Fibroblast of lung (primary cell): ENCODE results near the gene BNIP5. TPM values are rescaled to one million over a fixed set of nuclear protein-coding genes. Genes with fewer than 3 reads are reported as not detected.

ENCODE experiments used
- DNase-seq, 2 donors: peaks; one replicate each; pipeline versions ENCODE4 v3.0.0 to v3.0.0-alpha.2; 2010; ENCODE audit warnings: low read depth in 2 of 2
- H2AFZ ChIP-seq: 2 replicates; pipeline ENCODE4 v1.5.1; 2012; ENCODE audit warnings: low read length, control low read depth, inconsistent platforms
- H3K27ac ChIP-seq: 2 replicates; pipeline ENCODE4 v1.5.1; 2011; ENCODE audit warnings: low read length, control low read depth; ENCODE audit not compliant: insufficient read depth
- H3K27me3 ChIP-seq: 2 replicates; pipeline ENCODE4 v1.5.1; 2011; ENCODE audit warnings: mild to moderate bottlenecking, low read length; ENCODE audit not compliant: control insufficient read depth, insufficient read depth
- H3K36me3 ChIP-seq: 2 replicates; pipeline ENCODE4 v1.5.1; 2011; ENCODE audit warnings: low read length; ENCODE audit not compliant: control insufficient read depth, insufficient read depth
- H3K4me1 ChIP-seq: 2 replicates; pipeline ENCODE4 v1.5.1; 2011; ENCODE audit warnings: low read length; ENCODE audit not compliant: control insufficient read depth, insufficient read depth; ENCODE audit errors: extremely low read depth
- H3K4me2 ChIP-seq: 2 replicates; pipeline ENCODE4 v1.5.1; 2011; ENCODE audit warnings: low read length, control low read depth; ENCODE audit not compliant: insufficient read depth; ENCODE audit errors: extremely low read depth
- H3K4me3 ChIP-seq, 4 experiments: fragments of 200-600 bp in 1 of 4; sonication (generic) in 1 of 4; replicated peaks in 1 of 4; 2 replicates each; pipeline ENCODE4 v1.5.1; 2011 to 2016; ENCODE audit warnings: low read length in 4 of 4, low read depth in 3 of 4, mild to moderate bottlenecking in 3 of 4, control low read depth in 2 of 4, inconsistent platforms in 1 of 4, mixed read lengths in 1 of 4; ENCODE audit not compliant: insufficient read depth in 1 of 4; ENCODE audit errors: control extremely low read depth in 1 of 4
- H3K79me2 ChIP-seq: 2 replicates; pipeline ENCODE4 v1.5.1; 2012; ENCODE audit warnings: mild to moderate bottlenecking, low read length, inconsistent platforms; ENCODE audit not compliant: control insufficient read depth, insufficient read depth
- H3K9ac ChIP-seq: 2 replicates; pipeline ENCODE4 v1.5.1; 2011; ENCODE audit warnings: mild to moderate bottlenecking, low read length, control low read depth; ENCODE audit not compliant: insufficient read depth
- H3K9me3 ChIP-seq: 2 replicates; pipeline ENCODE4 v1.5.1; 2012; ENCODE audit warnings: low read depth, low read length; ENCODE audit not compliant: control insufficient read depth, insufficient read depth
- H4K20me1 ChIP-seq: 2 replicates; pipeline ENCODE4 v1.5.1; 2011; ENCODE audit warnings: low read length; ENCODE audit not compliant: control insufficient read depth, insufficient read depth; ENCODE audit errors: extremely low read depth
- CTCF ChIP-seq, 2 donors: IDR thresholded peaks in 1 of 2; conservative IDR thresholded peaks in 1 of 2; 1 replicate in 1 of 2; 2 replicates in 1 of 2; pipeline ENCODE4 v1.5.1; 2011 to 2012; ENCODE audit warnings: low read length in 2 of 2, control low read depth in 1 of 2, inconsistent platforms in 1 of 2, low read depth in 1 of 2, mild to moderate bottlenecking in 1 of 2
- EZH2 ChIP-seq: IDR thresholded peaks from 2 replicates; pipeline ENCODE4 v1.5.1; 2012; ENCODE audit warnings: low read length, control low read depth, mild to moderate bottlenecking; ENCODE audit errors: missing control alignments
- polyA plus RNA-seq, 2 donors: library from polyadenylated mRNA; depleted of rRNA in 1 of 2; stranded (reverse) in 1 of 2; unstranded in 1 of 2; fragments of >200 nt; gene quantifications; 2 replicates each; pipeline ENCODE4 v1.2.1, GENCODE V29; 2011 to 2012; ENCODE audit warnings: missing spikeins in 1 of 2
- total RNA-seq: library from RNA; depleted of rRNA; stranded (reverse); fragments of >200 nt; gene quantifications from 2 replicates; pipeline ENCODE4 v1.2.1, GENCODE V29; 2014

BNIP5 gene
- total and polyA plus RNA-seq, 2 donors (not counting 1 experiment from before 2014, with no cell fraction given): not detected

GRCh38 chr6:36301085-36301658, 35.5 kb downstream of the BNIP5 start:
- Histone ChIP-seq H3K4me3 (no peak overlapping the region), H3K27me3 (no peaks in the 10 kb centered on the region), H4K20me1 (no peaks in the 10 kb centered on the region), H3K79me2 (no peaks in the 10 kb centered on the region), H3K27ac (no peak overlapping the region), H2AFZ (no peak overlapping the region), H3K36me3 (no peaks in the 10 kb centered on the region), H3K9me3 (no peaks in the 10 kb centered on the region), H3K4me1 (no peaks in the 10 kb centered on the region), H3K4me2 (no peak overlapping the region), H3K9ac (no peak overlapping the region)
- TF ChIP-seq EZH2 (no peak), CTCF (conservative IDR thresholded peaks at IDR 0.05 in 1 of 2, IDR thresholded peaks at IDR 0.05 in 1 of 2; ENCODE audit: low read depth in 1 of 2, low read length in 2 of 2) (no peak)
- peak in 1 of 2 donors; percentile 56 for DNase-seq

GRCh38 chr6:36298027-36298426, 38.7 kb downstream of the BNIP5 start:
- Histone ChIP-seq H3K4me2 (no peak overlapping the region), H3K4me3 (no peak overlapping the region), H3K27ac (no peak overlapping the region), H3K27me3 (no peaks in the 10 kb centered on the region), H3K79me2 (no peaks in the 10 kb centered on the region), H3K9ac (no peak overlapping the region), H3K9me3 (no peaks in the 10 kb centered on the region), H3K36me3 (no peaks in the 10 kb centered on the region), H3K4me1 (no peaks in the 10 kb centered on the region), H4K20me1 (no peaks in the 10 kb centered on the region), H2AFZ (no peak overlapping the region)
- TF ChIP-seq EZH2 (no peak), CTCF (conservative IDR thresholded peaks at IDR 0.05 in 1 of 2, IDR thresholded peaks at IDR 0.05 in 1 of 2; ENCODE audit: low read depth in 1 of 2, low read length in 2 of 2) (no peak)
- DNase-seq: no peak

GRCh38 chr6:36297511-36297910, 39.2 kb downstream of the BNIP5 start:
- Histone ChIP-seq H3K4me2 (no peak overlapping the region), H3K36me3 (no peaks in the 10 kb centered on the region), H2AFZ (no peak overlapping the region), H3K9me3 (no peaks in the 10 kb centered on the region), H3K4me1 (no peaks in the 10 kb centered on the region), H3K27ac (no peak overlapping the region), H4K20me1 (no peaks in the 10 kb centered on the region), H3K27me3 (no peaks in the 10 kb centered on the region), H3K79me2 (no peaks in the 10 kb centered on the region), H3K9ac (no peak overlapping the region), H3K4me3 (no peak overlapping the region)
- DNase-seq: no peak
- TF ChIP-seq EZH2 (no peak), CTCF (conservative IDR thresholded peaks at IDR 0.05 in 1 of 2, IDR thresholded peaks at IDR 0.05 in 1 of 2; ENCODE audit: low read depth in 1 of 2, low read length in 2 of 2) (no peak)
